NCI-H1092 treated with DMSO at 0.1 percent for 48 hours (cell line): Measurements from ENCODE around the gene SLC23A1.
"Not testable (repeated sequence)": the region's sequence is repeated elsewhere in the genome, so short reads cannot be mapped to it uniquely, and the experiment has no call there.

ENCODE experiments used
- DNase-seq: peaks from one replicate; lab custom pipeline; 2025; lab: John Stamatoyannopoulos, UW

The SLC23A1 gene

GRCh38 chr5:139383275-139383992 is at the start of gene SLC23A1:
TSS of gene SLC23A1 (minus strand) at chr5:139383297. CDS start at chr5:139383253, 44 bp downstream.
- DNase-seq: no peak

GRCh38 chr5:139431706-139432105 is 48.6 kb upstream of the SLC23A1 start:
- no peak for DNase-seq

- no peak for DNase-seq
Observed at GRCh38 chr5:139430015-139430414, 46.9 kb upstream of the SLC23A1 start.

GRCh38 chr5:139426203-139426885 is 43.2 kb upstream of the SLC23A1 start:
- DNase-seq: no peak

- DNase-seq: no peak
Observed at GRCh38 chr5:139425497-139425896, 42.4 kb upstream of the SLC23A1 start.

- DNase-seq: peak; percentile 62
Observed at GRCh38 chr5:139422307-139422893, 39.3 kb upstream of the SLC23A1 start.

GRCh38 chr5:139419226-139420192 is 36.4 kb upstream of the SLC23A1 start:
- no peak for DNase-seq

- no peak for DNase-seq
Observed at GRCh38 chr5:139418793-139419192, 35.7 kb upstream of the SLC23A1 start.

- no peak for DNase-seq
Observed at GRCh38 chr5:139417214-139417613, 34.1 kb upstream of the SLC23A1 start.

GRCh38 chr5:139416651-139417050 is 33.6 kb upstream of the SLC23A1 start:
- no peak for DNase-seq

GRCh38 chr5:139415869-139416268 is 32.8 kb upstream of the SLC23A1 start:
- no peak for DNase-seq

GRCh38 chr5:139415221-139415861 is 32.2 kb upstream of the SLC23A1 start:
- DNase-seq: no peak

GRCh38 chr5:139414581-139415130 is 31.6 kb upstream of the SLC23A1 start:
- no peak for DNase-seq

- DNase-seq: no peak
Observed at GRCh38 chr5:139413963-139414362, 30.9 kb upstream of the SLC23A1 start.

- no peak for DNase-seq
Observed at GRCh38 chr5:139413153-139413552, 30.1 kb upstream of the SLC23A1 start.

GRCh38 chr5:139410993-139411828 is 28.1 kb upstream of the SLC23A1 start:
- no peak for DNase-seq

GRCh38 chr5:139410121-139410992 is 27.3 kb upstream of the SLC23A1 start:
- no peak for DNase-seq

- DNase-seq: not testable (repeated sequence)
Observed at GRCh38 chr5:139409116-139409515, 26.0 kb upstream of the SLC23A1 start.

- no peak for DNase-seq
Observed at GRCh38 chr5:139408191-139408590, 25.1 kb upstream of the SLC23A1 start.
